Measurements from ENCODE around the gene FUS. TPM values are rescaled to one million over a fixed set of nuclear protein-coding genes. Genes with fewer than 3 reads are reported as not detected.
A peak's percentile ranks its signal among the peaks of the same experiment; 100 is the strongest.

Gene FUS
- total and polyA plus RNA-seq, 5 donors = 112 to 172 (median 144) TPM

DNA sequence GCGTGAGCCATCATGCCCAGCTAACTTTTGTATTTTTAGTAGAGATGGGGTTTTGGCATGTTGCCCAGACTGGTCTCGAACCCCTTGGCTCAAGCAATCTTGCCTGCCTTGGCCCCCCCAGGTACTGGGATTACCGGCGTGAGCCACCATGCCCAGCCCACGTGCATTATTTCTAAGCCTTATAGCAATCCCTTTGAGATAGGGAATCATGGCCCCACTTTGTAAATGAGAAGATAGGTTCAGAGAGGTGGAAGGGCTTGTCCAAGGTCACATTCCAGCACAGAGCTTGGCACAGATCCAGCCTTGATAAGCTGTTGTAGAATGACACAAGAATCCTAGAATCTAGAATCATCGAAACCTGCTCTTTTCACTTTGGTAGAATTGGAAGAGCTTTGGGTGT, 26.8 kb downstream of the FUS start:
- H3K4me1 ChIP-seq (ENCODE audit: control insufficient read depth, insufficient read depth, low read length) = no peaks in the 10 kb centered on the region
- H3K9me3 ChIP-seq (ENCODE audit: control insufficient read depth, low read length) = no peaks in the 10 kb centered on the region
- H3K27ac ChIP-seq (ENCODE audit: low read length) = no peak overlapping the region
- ATAC-seq (no peak), DNase-seq (no peak)
- intact Hi-C loops (cut with DNase I) = no loop called here
- 32% methylated on average over 6 of the region's 6 CpGs for WGBS
- no peak overlapping the region for H3K4me3 ChIP-seq (ENCODE audit: low read length)
- no peaks in the 10 kb centered on the region for H3K27me3 ChIP-seq (ENCODE audit: control insufficient read depth, insufficient read depth)

DNA sequence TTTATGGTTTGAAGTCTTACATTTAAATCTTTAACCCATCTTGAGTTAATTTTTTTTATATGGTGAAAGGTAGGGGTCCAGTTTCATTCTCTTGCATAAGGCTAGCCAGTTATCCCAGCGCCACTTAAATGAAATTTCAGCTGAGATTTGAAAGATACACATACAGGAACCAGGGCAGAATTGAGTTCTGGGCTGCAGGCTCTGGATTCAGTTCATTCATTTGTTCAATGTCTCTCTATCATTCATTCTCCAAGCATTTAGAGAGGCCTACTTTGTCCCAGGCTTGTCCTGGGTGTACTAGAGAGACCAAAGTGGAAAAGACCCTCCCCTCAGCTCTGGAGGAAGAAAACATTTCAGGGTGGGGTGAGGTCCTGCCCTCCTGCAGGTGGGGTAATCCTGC, 33.4 kb downstream of the FUS start:
- Histone ChIP-seq H3K4me3 (ENCODE audit: low read length) (no peak overlapping the region), H3K4me1 (ENCODE audit: control insufficient read depth, insufficient read depth, low read length) (peaks cover 5% of the 10 kb centered on the region), H3K27me3 (ENCODE audit: control insufficient read depth, insufficient read depth) (no peaks in the 10 kb centered on the region), H3K27ac (ENCODE audit: low read length) (no peak overlapping the region), H3K9me3 (ENCODE audit: control insufficient read depth, low read length) (no peaks in the 10 kb centered on the region)
- 94% methylated on average over 1 of the region's 1 CpG for WGBS
- DNase-seq (no peak), ATAC-seq (no peak)
- intact Hi-C loops (cut with DNase I) = no loop called here

DNA sequence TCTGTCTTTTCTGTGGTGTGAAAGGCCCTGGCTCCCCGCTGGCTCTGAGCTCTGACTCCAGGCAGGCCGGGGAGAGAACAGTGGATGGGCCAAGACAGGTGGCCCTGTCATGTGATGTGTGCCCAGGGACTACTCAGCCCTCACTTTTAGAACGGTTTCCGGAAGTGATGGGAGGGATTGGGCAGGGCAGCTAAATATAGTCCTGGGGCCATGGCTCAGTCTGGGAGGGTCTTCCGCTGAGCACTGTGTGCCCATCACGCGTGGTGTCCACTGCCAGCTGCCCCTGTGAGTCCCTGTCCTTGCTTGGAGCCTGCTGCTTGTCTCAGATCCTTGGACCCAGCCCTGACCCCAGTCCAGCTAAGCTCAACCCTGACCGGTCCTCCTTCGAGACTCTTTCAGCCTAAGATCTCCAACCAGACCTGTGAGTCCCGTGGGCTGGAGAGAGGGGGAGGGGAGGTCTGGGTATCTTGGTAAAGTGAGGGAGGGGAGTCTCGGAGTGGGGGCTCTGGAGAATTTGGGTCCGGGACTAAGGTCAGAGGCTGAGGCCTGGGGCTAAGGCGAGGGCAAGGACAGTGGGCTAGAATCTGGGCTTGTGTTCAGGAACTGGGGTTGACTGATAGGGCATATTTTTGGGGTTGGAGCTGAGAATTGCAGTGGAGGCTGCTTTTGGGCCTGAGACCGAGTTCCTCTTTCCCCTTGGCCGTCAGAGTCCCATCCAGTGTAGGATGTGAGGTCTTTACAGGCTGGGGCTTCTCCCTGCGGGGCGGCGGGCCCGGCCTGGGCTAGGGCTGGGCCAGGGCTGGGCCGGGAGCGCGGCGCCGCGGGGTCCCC, 34.2 kb downstream of the FUS start, which contains the start of gene TRIM72:
Gene TRIM72 (plus strand): TSS at position 243 of the 831 bp plus-strand sequence. CDS start 620 bp downstream, outside the sequence.
- 62% methylated on average over 25 of the region's 25 CpGs for WGBS
- Histone ChIP-seq H3K9me3 (ENCODE audit: control insufficient read depth, low read length) (no peaks in the 10 kb centered on the region), H3K4me1 (ENCODE audit: control insufficient read depth, insufficient read depth, low read length) (peaks cover 5% of the 10 kb centered on the region), H3K27me3 (ENCODE audit: control insufficient read depth, insufficient read depth) (no peaks in the 10 kb centered on the region), H3K4me3 (ENCODE audit: low read length) (peak within 1 kb of the TSS; percentile 14), H3K27ac (ENCODE audit: low read length) (no peak within 1 kb of the TSS)
- no peak for DNase-seq
- peak; percentile 37 to 47 for ATAC-seq
- intact Hi-C loops (cut with DNase I) = no loop called here

DNA sequence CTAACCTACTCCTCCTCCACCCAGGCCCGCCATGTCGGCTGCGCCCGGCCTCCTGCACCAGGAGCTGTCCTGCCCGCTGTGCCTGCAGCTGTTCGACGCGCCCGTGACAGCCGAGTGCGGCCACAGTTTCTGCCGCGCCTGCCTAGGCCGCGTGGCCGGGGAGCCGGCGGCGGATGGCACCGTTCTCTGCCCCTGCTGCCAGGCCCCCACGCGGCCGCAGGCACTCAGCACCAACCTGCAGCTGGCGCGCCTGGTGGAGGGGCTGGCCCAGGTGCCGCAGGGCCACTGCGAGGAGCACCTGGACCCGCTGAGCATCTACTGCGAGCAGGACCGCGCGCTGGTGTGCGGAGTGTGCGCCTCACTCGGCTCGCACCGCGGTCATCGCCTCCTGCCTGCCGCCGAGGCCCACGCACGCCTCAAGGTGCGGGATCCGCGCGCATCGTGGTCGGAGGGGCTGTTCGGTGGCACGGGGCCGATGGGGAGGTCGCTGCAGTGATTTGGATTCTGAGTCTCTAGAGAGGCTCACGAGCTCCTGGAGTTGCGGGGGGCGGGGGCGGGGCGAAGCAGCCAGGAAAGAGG, 34.9 kb downstream of the FUS start:
- intact Hi-C loops (cut with DNase I) = no loop called here
- DNase-seq (peak in 2 of 3 donors; percentile 60 to 62), ATAC-seq (peak; percentile 30 to 42)
- Histone ChIP-seq H3K9me3 (ENCODE audit: control insufficient read depth, low read length) (no peaks in the 10 kb centered on the region), H3K4me1 (ENCODE audit: control insufficient read depth, insufficient read depth, low read length) (peaks cover 5% of the 10 kb centered on the region), H3K4me3 (ENCODE audit: low read length) (peak overlapping the region; percentile 14), H3K27ac (ENCODE audit: low read length) (no peak overlapping the region), H3K27me3 (ENCODE audit: control insufficient read depth, insufficient read depth) (no peaks in the 10 kb centered on the region)
- WGBS = 8% methylated on average over 58 of the region's 58 CpGs

DNA sequence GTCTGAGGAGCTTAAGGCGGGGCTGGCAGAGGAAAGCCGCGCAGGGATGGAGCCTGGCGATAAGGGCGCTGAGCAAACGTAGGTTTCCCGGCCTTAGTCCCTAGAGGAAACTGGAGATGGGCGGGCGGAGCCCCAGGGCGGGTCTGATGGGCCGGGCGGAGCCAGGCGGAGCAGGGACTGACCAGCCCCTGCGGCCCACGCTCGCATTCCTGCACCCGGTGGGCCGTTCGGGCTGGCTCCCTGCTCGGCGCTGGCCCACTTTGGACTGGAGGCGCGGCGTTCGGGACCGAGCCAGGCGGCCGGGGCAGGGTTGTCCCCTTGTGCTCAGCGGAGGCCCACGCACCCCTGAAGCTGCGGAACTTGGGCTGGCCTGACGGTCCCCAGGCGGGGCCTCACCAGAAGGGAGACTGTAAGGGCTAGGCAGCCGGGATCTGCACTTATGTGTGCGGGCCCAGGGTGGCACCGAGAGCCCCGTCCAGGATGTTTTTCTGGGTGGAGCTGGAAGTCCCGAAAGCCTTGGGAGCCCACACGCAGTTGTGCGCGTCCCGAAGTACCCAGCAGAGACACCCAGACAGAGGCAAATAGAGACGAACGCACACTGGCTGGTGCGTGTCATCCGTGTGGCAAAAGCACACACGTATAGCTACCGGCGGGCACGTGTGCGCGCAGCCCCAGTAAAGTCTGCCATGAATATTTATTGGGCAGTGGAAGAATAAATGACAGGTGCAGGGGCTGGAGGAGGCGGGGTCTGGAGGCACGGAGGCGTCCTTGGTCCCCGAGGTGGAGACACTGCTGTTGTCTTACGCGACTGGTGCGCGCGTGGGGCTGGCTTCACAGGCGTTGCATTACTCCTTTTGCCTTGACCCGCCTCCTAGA, 35.6 kb downstream of the FUS start:
- no peaks in the 10 kb centered on the region for H3K27me3 ChIP-seq (ENCODE audit: control insufficient read depth, insufficient read depth)
- no peaks in the 10 kb centered on the region for H3K9me3 ChIP-seq (ENCODE audit: control insufficient read depth, low read length)
- peaks cover 5% of the 10 kb centered on the region for H3K4me1 ChIP-seq (ENCODE audit: control insufficient read depth, insufficient read depth, low read length)
- DNase-seq = peak; percentile 65 to 81 (median 81)
- peak overlapping the region; percentile 14 for H3K4me3 ChIP-seq (ENCODE audit: low read length)
- ATAC-seq = peak; percentile 90 to 92
- no peak overlapping the region for H3K27ac ChIP-seq (ENCODE audit: low read length)
- intact Hi-C loops (cut with DNase I) = no loop called here
- WGBS = under 1% methylated on average over 63 of the region's 63 CpGs

DNA sequence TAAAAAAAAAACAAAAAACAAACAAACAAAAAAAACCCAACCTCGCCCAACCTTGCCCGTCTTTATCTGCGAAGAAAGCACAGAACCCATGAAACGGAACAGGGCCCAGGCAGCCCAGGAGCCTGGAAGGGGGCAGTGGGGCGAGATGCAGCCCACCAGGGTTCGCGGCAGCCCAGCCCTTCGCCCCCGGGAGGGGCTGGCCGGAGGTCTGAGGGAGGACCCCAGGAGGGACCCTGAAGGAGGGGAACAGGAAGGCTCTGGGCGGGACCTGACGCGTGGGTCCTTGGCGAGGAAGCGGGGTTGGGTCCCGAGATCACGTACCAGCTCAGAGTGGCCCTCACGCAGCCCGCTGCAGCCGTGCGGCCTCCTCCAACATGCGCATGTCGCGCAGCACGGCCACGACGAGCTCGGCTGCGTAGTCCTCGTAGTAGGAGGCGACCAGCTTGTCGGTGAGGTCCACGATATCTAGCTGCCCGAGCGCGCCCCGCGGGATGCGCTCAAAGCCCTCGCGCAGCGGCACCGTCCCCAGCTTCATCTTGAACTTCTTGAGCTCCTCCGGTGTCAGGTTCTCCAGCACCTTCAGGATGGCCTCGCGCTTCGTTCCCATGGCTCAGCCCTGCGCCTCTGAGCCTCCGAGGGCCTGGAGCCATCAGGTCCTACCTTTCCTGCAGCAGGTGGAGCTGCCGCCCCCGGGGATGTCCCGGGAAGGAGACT, 36.6 kb downstream of the FUS start, which contains the start of gene PYDC1:
Gene PYDC1 (minus strand): TSS at position 714 of the 714 bp plus-strand sequence. CDS start 107 bp downstream, at position 607.
- intact Hi-C loops (cut with DNase I) = no loop called here
- ATAC-seq = peak in 1 of 2 donors; percentile 12
- no peaks in the 10 kb centered on the region for H3K27me3 ChIP-seq (ENCODE audit: control insufficient read depth, insufficient read depth)
- no peaks in the 10 kb centered on the region for H3K9me3 ChIP-seq (ENCODE audit: control insufficient read depth, low read length)
- H3K4me1 ChIP-seq (ENCODE audit: control insufficient read depth, insufficient read depth, low read length) = peaks cover 5% of the 10 kb centered on the region
- DNase-seq = peak in 1 of 3 donors; percentile 66
- WGBS = 4% methylated on average over 52 of the region's 52 CpGs
- H3K4me3 ChIP-seq (ENCODE audit: low read length) = no peak within 1 kb of the TSS
- H3K27ac ChIP-seq (ENCODE audit: low read length) = no peak within 1 kb of the TSS

DNA sequence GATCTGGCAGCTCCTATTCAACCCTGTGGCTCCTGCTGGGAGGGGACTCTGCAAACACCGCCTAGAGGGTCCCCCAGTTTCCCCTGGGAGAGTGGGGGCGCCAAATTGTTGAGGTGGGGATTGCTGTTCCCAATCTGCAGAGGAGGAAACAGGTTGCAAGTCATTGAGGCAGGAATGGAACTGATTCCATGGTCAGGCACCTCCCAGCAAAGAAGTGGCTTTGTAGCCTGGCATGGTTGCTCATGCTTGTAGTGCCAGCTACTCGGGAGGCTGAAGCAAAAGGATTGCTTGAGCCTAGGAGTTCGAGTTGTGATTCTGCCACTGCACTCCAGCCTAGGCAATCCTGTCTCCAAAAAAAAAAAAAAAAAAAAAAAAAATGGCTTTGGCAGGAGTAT, 37.2 kb downstream of the FUS start:
- H3K9me3 ChIP-seq (ENCODE audit: control insufficient read depth, low read length) = no peaks in the 10 kb centered on the region
- DNase-seq (no peak), ATAC-seq (no peak)
- peaks cover 5% of the 10 kb centered on the region for H3K4me1 ChIP-seq (ENCODE audit: control insufficient read depth, insufficient read depth, low read length)
- no peaks in the 10 kb centered on the region for H3K27me3 ChIP-seq (ENCODE audit: control insufficient read depth, insufficient read depth)
- H3K4me3 ChIP-seq (ENCODE audit: low read length) = no peak overlapping the region
- 30% methylated on average over 4 of the region's 4 CpGs for WGBS
- no peak overlapping the region for H3K27ac ChIP-seq (ENCODE audit: low read length)
- intact Hi-C loops (cut with DNase I) = no loop called here

DNA sequence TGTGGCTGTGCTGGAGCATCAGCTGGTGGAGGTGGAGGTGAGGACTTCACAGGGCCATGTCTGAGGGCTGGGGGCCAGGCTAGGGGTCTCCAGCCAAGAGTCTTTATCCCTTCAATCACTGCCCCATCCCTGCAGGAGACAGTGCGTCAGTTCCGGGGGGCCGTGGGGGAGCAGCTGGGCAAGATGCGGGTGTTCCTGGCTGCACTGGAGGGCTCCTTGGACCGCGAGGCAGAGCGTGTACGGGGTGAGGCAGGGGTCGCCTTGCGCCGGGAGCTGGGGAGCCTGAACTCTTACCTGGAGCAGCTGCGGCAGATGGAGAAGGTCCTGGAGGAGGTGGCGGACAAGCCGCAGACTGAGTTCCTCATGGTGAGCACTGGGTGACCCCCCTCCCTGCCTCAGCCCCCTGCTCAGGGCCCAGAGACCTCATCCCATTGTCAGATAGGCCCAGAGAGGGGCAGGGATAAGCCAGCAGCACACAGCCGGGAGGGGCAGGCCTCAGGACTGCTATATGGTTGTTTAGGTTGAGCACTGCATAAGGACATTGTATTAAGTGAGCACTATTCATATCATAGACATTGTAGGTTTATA, 39.3 kb downstream of the FUS start:
- DNase-seq (no peak), ATAC-seq (no peak)
- no peak overlapping the region for H3K27ac ChIP-seq (ENCODE audit: low read length)
- H3K9me3 ChIP-seq (ENCODE audit: control insufficient read depth, low read length) = no peaks in the 10 kb centered on the region
- WGBS = 89% methylated on average over 15 of the region's 15 CpGs
- intact Hi-C loops (cut with DNase I) = no loop called here
- H3K27me3 ChIP-seq (ENCODE audit: control insufficient read depth, insufficient read depth) = no peaks in the 10 kb centered on the region
- no peak overlapping the region for H3K4me3 ChIP-seq (ENCODE audit: low read length)
- H3K4me1 ChIP-seq (ENCODE audit: control insufficient read depth, insufficient read depth, low read length) = peaks cover 5% of the 10 kb centered on the region

DNA sequence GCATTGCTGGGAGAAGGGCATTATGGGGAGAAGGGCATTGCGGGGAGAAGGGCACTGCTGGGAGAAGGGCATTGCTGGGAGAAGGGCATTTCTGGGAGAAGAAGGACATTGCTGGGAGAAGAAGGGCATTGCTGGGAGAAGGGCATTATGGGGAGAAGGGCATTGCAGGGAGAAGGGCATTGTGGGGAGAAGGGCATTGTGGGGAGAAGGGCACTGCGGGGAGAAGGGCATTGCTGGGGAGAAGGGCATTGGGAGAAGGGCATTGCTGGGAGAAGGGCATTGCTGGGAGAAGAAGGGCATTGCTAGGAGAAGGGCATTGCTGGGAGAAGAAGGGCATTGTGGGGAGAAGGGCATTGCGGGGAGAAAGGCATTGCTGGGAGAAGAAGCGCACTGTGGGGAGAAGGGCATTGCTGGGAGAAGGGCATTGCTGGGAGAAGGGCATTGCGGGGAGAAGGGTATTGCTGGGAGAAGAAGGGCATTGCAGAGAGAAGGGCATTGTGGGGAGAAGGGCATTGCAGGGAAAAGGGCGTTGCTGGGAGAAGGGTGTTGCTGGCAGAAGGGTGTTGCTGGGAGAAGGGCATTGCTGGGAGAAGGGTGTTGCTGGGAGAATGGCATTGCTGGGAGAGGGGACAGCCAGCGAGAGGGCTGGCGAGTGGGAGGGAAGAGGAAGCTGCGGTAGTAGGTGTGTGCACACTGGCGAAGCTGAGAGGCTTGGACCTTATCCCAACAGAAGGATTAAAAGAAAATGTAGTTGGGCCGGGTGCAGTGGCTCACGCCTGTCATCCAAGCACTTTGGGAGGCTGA, 41.6 kb downstream of the FUS start:
- 71% methylated on average over 12 of the region's 12 CpGs for WGBS
- intact Hi-C loops (cut with DNase I) = no loop called here
- Histone ChIP-seq H3K9me3 (ENCODE audit: control insufficient read depth, low read length) (no peaks in the 10 kb centered on the region), H3K27ac (ENCODE audit: low read length) (no peak overlapping the region), H3K27me3 (ENCODE audit: control insufficient read depth, insufficient read depth) (no peaks in the 10 kb centered on the region), H3K4me3 (ENCODE audit: low read length) (no peak overlapping the region), H3K4me1 (ENCODE audit: control insufficient read depth, insufficient read depth, low read length) (peaks cover 5% of the 10 kb centered on the region)
- DNase-seq = no peak
- no peak for ATAC-seq
